A549 (cell line): ENCODE data around the gene MVB12B. TPM values are rescaled to one million over a fixed set of nuclear protein-coding genes. Genes with fewer than 3 reads are reported as not detected.

Source experiments
- ATAC-seq, 2 experiments: fragments of 200-7000 bp in 1 of 2; fragments of >200 bp in 1 of 2; cut with Nextera tagmentation in 1 of 2; cut with Tn5 transposase in 1 of 2; 3 replicates each; pipeline versions ENCODE4 v1.8.0 to v1.9.1; 2018 to 2020; ENCODE audit warnings: mild to moderate bottlenecking in 1 of 2, moderate library complexity in 1 of 2
- CTCF ChIA-PET: fragments of 300-600 bp; sonication (Branson Sonifier 250); formaldehyde crosslinking; extraction: SDS; loops from one replicate; lab custom pipeline; 2021; ENCODE audit warnings: antibody characterized with exemption, inconsistent platforms; lab: Yijun Ruan, JAX
- POLR2A ChIA-PET: fragments of 350-600 bp; formaldehyde crosslinking; extraction: SDS; loops from one replicate; lab custom pipeline; 2021; ENCODE audit warnings: antibody characterized with exemption, inconsistent platforms; lab: Yijun Ruan, JAX
- DNase-seq, 2 experiments: peaks; one replicate each; pipeline versions ENCODE4 v3.0.0 to v3.0.0-alpha.2; 2011 to 2016; ENCODE audit warnings: low read depth in 1 of 2, low spot score in 1 of 2
- FAIRE-seq: peaks from 2 replicates; lab custom pipeline; 2011; peaks lifted over from hg19 to GRCh38; lab: Jason Lieb, UNC
- H3K27ac ChIP-seq, 2 experiments: fragments of >200 bp; sonication (Bioruptor Twin); formaldehyde crosslinking; 3 replicates each; pipeline ENCODE4 v1.5.1; 2016 to 2017
- H3K4me1 ChIP-seq: fragments of >200 bp; sonication (Bioruptor Twin); formaldehyde crosslinking; 3 replicates; pipeline ENCODE4 v1.6.1; 2016
- H3K4me2 ChIP-seq: fragments of >200 bp; sonication (Bioruptor Twin); formaldehyde crosslinking; 3 replicates; pipeline ENCODE4 v1.6.1; 2016
- H3K4me3 ChIP-seq: fragments of >200 bp; sonication (Bioruptor Twin); formaldehyde crosslinking; 3 replicates; pipeline ENCODE4 v1.5.1; 2016
- H3K9me3 ChIP-seq: fragments of >200 bp; sonication (Bioruptor Twin); formaldehyde crosslinking; 3 replicates; pipeline ENCODE4 v1.6.1; 2016
- ATOH8 ChIP-seq: fragments of 250-450 bp; sonication (Bioruptor Pico); IDR thresholded peaks from 2 replicates; pipeline ENCODE4 v1.5.0; 2020; ENCODE audit warnings: low read depth, mild to moderate bottlenecking, moderate library complexity
- CBX2 ChIP-seq: fragments of 200-600 bp; sonication (generic); IDR thresholded peaks from 2 replicates; pipeline ENCODE4 v1.6.1; 2016; ENCODE audit warnings: low read depth, mild to moderate bottlenecking, borderline replicate concordance
- CBX8 ChIP-seq: fragments of 200-600 bp; sonication (generic); IDR thresholded peaks from 2 replicates; pipeline ENCODE4 v1.6.1; 2016
- CHD2 ChIP-seq: fragments of 150-350 bp; IDR thresholded peaks from 2 replicates; pipeline ENCODE4 v1.6.1; 2014; ENCODE audit warnings: low read length; ENCODE audit not compliant: partially characterized antibody
- ELK1 ChIP-seq: fragments of 150-350 bp; IDR thresholded peaks from 2 replicates; pipeline ENCODE4 v1.6.1; 2014; ENCODE audit warnings: low read depth, mild to moderate bottlenecking, low read length
- EP300 ChIP-seq, 2 experiments: fragments of >200 bp; sonication (Bioruptor Twin); formaldehyde crosslinking; IDR thresholded peaks; 2 replicates in 1 of 2; 3 replicates in 1 of 2; pipeline ENCODE4 v1.6.1; 2016 to 2017
- ESRRA ChIP-seq: fragments of 150-350 bp; IDR thresholded peaks from 2 replicates; pipeline ENCODE4 v1.6.1; 2014; ENCODE audit warnings: mild to moderate bottlenecking, low read length, borderline replicate concordance
- HDAC2 ChIP-seq: fragments of 200-600 bp; sonication (generic); IDR thresholded peaks from 2 replicates; pipeline ENCODE4 v1.6.1; 2016
- HOXB13 ChIP-seq: fragments of 250-450 bp; sonication (Bioruptor Pico); IDR thresholded peaks from 2 replicates; pipeline ENCODE4 v1.5.0; 2020; ENCODE audit warnings: low read depth, mild to moderate bottlenecking, moderate library complexity
- JUN ChIP-seq, 2 experiments: fragments of >200 bp; sonication (Bioruptor Twin); formaldehyde crosslinking; IDR thresholded peaks; 2 replicates in 1 of 2; 3 replicates in 1 of 2; pipeline ENCODE4 v1.6.1; 2016 to 2017
- KDM1A ChIP-seq: fragments of 200-600 bp; sonication (generic); IDR thresholded peaks from 2 replicates; pipeline ENCODE4 v1.6.1; 2016; ENCODE audit warnings: low read depth, mild to moderate bottlenecking
- MAZ ChIP-seq: fragments of 150-350 bp; IDR thresholded peaks from 2 replicates; pipeline ENCODE4 v1.6.1; 2014; ENCODE audit warnings: antibody characterized with exemption, low read depth, low read length, borderline replicate concordance
- NPAS2 ChIP-seq: fragments of 250-450 bp; sonication (Bioruptor Pico); IDR thresholded peaks from 2 replicates; pipeline ENCODE4 v1.8.0; 2022; ENCODE audit warnings: mild to moderate bottlenecking, moderate library complexity, borderline replicate concordance
- RFX5 ChIP-seq: fragments of 450-650 bp; IDR thresholded peaks from 2 replicates; pipeline ENCODE4 v1.7.1; 2014; ENCODE audit warnings: antibody characterized with exemption, mild to moderate bottlenecking, moderate library complexity
- RNF2 ChIP-seq: fragments of 200-600 bp; sonication (generic); IDR thresholded peaks from 2 replicates; pipeline ENCODE4 v1.6.1; 2016; ENCODE audit warnings: low read depth, mild to moderate bottlenecking, antibody characterized with exemption, moderate library complexity, borderline replicate concordance
- TP53 ChIP-seq: fragments of 250-450 bp; sonication (Bioruptor Pico); IDR thresholded peaks from 2 replicates; pipeline ENCODE4 v1.5.0; 2021; ENCODE audit warnings: mild to moderate bottlenecking, moderate library complexity
- ZNF302 ChIP-seq: fragments of 250-450 bp; sonication (Bioruptor Pico); IDR thresholded peaks from 2 replicates; pipeline ENCODE4 v1.9.0; 2021; ENCODE audit warnings: inconsistent platforms, mild to moderate bottlenecking, moderate library complexity
- WGBS: methylation state at CpG from one replicate; pipeline ENCODE4 v1.1.6; 2017; ENCODE audit errors: missing lambda C conversion rate; 5-methylcytosine and 5-hydroxymethylcytosine counted together
- polyA plus RNA-seq, 4 experiments: library from polyadenylated mRNA; depleted of rRNA in 3 of 4; stranded (reverse); fragments of >200 nt; fragmentation: RNase III in 1 of 4; extraction: RNeasy Plus Mini Kit Qiagen cat#74134 plus additional on column Dnase treatment in 1 of 4; gene quantifications; 2 replicates in 3 of 4; 3 replicates in 1 of 4; pipeline ENCODE4 v1.2.3, GENCODE V29; 2011 to 2017
- TF ChIP-seq, protein P1 (sequence below): fragments of 200-600 bp; sonication (generic); IDR thresholded peaks from 2 replicates; pipeline ENCODE4 v1.6.1; 2016; ENCODE audit warnings: antibody characterized with exemption, mild to moderate bottlenecking, moderate library complexity

Gene MVB12B
- polyA plus RNA-seq, 2 of the 4 experiments (the other 2 are of a cell fraction): 4.6 to 5.9 TPM

DNA sequence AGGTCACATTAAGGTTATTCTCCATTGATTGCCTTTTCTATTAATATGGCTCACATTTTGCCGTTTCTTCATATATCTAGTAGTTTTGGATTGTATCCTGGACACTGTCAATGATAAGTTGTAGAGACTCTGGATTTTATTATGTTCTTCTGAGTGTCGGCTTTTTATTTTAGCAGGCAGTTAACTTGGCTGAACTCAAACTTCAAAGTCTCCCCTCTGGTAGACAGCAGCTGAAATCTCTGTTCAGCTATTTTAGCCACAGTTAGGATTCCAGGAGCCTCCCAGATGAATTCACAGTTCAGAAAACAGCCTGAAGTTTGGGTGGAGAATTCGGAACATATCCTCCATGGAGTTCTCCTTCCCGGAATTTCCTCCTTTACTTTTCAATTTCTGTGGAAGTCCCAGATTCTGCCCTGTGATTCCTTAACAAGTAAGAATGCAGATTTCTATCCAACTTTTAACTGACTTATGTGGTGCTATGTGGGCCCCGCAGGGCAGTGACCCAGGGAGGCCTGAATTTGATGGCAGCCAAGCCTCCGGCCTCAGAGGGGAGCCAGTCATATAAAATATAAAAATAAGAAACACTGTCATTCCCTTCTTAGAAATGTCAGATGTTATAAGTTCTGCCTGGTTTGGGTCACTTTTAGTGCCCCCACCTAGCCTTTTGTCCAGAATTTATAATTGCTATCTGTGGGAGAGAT is 39.3 kb upstream of the MVB12B start:
- ATAC-seq (no peak), FAIRE-seq (no peak), DNase-seq (no peak)
- Histone ChIP-seq H3K27ac (no peak overlapping the region), H3K4me3 (no peak overlapping the region), H3K4me2 (no peak overlapping the region), H3K4me1 (no peaks in the 10 kb centered on the region), H3K9me3 (no peaks in the 10 kb centered on the region)
- ChIA-PET CTCF (no interaction called here), POLR2A (no interaction called here)
- WGBS: 66% methylated on average over 6 of the region's 6 CpGs
- TF ChIP-seq ESRRA: no peak
- TF ChIP-seq CHD2: no peak
- TF ChIP-seq MAZ: no peak
- no peak for TF ChIP-seq NPAS2
- TF ChIP-seq RFX5: no peak
- TF ChIP-seq KDM1A: no peak
- TF ChIP-seq, protein P1, sequence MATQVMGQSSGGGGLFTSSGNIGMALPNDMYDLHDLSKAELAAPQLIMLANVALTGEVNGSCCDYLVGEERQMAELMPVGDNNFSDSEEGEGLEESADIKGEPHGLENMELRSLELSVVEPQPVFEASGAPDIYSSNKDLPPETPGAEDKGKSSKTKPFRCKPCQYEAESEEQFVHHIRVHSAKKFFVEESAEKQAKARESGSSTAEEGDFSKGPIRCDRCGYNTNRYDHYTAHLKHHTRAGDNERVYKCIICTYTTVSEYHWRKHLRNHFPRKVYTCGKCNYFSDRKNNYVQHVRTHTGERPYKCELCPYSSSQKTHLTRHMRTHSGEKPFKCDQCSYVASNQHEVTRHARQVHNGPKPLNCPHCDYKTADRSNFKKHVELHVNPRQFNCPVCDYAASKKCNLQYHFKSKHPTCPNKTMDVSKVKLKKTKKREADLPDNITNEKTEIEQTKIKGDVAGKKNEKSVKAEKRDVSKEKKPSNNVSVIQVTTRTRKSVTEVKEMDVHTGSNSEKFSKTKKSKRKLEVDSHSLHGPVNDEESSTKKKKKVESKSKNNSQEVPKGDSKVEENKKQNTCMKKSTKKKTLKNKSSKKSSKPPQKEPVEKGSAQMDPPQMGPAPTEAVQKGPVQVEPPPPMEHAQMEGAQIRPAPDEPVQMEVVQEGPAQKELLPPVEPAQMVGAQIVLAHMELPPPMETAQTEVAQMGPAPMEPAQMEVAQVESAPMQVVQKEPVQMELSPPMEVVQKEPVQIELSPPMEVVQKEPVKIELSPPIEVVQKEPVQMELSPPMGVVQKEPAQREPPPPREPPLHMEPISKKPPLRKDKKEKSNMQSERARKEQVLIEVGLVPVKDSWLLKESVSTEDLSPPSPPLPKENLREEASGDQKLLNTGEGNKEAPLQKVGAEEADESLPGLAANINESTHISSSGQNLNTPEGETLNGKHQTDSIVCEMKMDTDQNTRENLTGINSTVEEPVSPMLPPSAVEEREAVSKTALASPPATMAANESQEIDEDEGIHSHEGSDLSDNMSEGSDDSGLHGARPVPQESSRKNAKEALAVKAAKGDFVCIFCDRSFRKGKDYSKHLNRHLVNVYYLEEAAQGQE: no peak
- no peak for TF ChIP-seq HOXB13 (CRISPR knock-in tag)
- TF ChIP-seq ZNF302 (CRISPR knock-in tag): no peak
- TF ChIP-seq TP53 (CRISPR knock-in tag): no peak
- no peak for TF ChIP-seq CBX2
- TF ChIP-seq EP300 (IDR thresholded peaks at IDR 0.05): no peak

- FAIRE-seq: no peak
- no peak overlapping the region for H3K4me3 ChIP-seq
- no peak for ATAC-seq
- H3K27ac ChIP-seq: no peak overlapping the region
- H3K4me2 ChIP-seq: no peak overlapping the region
- WGBS: 40% methylated on average over 9 of the region's 9 CpGs
- POLR2A ChIA-PET: no interaction called here
- TF ChIP-seq ATOH8 (CRISPR knock-in tag): no peak
- no peak for TF ChIP-seq ELK1
- TF ChIP-seq RNF2: no peak
- no peak for TF ChIP-seq CBX8
- no peak for TF ChIP-seq RFX5
- TF ChIP-seq JUN (IDR thresholded peaks at IDR 0.05): no peak
- TF ChIP-seq HDAC2: no peak
- no peak for TF ChIP-seq CBX2
- no peaks in the 10 kb centered on the region for H3K9me3 ChIP-seq
- no peak for DNase-seq
- H3K4me1 ChIP-seq: no peaks in the 10 kb centered on the region
- CTCF ChIA-PET: interaction anchor here (1.2 to 2.0 kb wide), 6 partner anchors 11 to 209 kb away, joined by 3 to 7 read pairs (median 4); no protein-coding TSS in a partner anchor
These were observed 35.8 kb upstream of the MVB12B start for GRCh38 chr9:126290871-126291270.
